GM12878 (cell line): ENCODE data around the gene ATXN7L3B. TPM values are rescaled to one million over a fixed set of nuclear protein-coding genes. Genes with fewer than 3 reads are reported as not detected.

Experiments
- BMI1 ChIP-seq: fragments of 450-650 bp; IDR thresholded peaks from 2 replicates; pipeline ENCODE4 v1.6.1; 2016; ENCODE audit warnings: mild to moderate bottlenecking, moderate library complexity, borderline replicate concordance
- CREM ChIP-seq: IDR thresholded peaks from 2 replicates; pipeline ENCODE4 v1.6.1; 2014; ENCODE audit warnings: antibody characterized with exemption, low read depth
- CUX1 ChIP-seq: IDR thresholded peaks from 2 replicates; pipeline ENCODE4 v1.6.1; 2012; ENCODE audit warnings: improper control_type of control experiment, low read depth, low read length; ENCODE audit not compliant: insufficient replicate concordance
- MTA3 ChIP-seq: IDR thresholded peaks from 2 replicates; pipeline ENCODE4 v1.6.1; 2012; ENCODE audit warnings: low read length, inconsistent platforms, borderline replicate concordance
- PAX8 ChIP-seq: fragments of 450-650 bp; IDR thresholded peaks from 2 replicates; pipeline ENCODE4 v1.6.1; 2017; ENCODE audit warnings: mild to moderate bottlenecking, moderate library complexity
- POLR2AphosphoS5 ChIP-seq: IDR thresholded peaks from 2 replicates; pipeline ENCODE4 v1.6.1; 2011; ENCODE audit warnings: mild to moderate bottlenecking, low read length, inconsistent platforms
- PRDM15 ChIP-seq: fragments of 450-650 bp; formaldehyde crosslinking; IDR thresholded peaks from 2 replicates; pipeline ENCODE4 v1.4.0; 2020; ENCODE audit warnings: mild to moderate bottlenecking, moderate library complexity
- RELB ChIP-seq: fragments of 450-650 bp; IDR thresholded peaks from 2 replicates; pipeline ENCODE4 v1.6.1; 2017; ENCODE audit warnings: low read depth, mild to moderate bottlenecking, moderate library complexity
- SKIL ChIP-seq: fragments of 450-650 bp; IDR thresholded peaks from 2 replicates; pipeline ENCODE4 v1.6.1; 2017; ENCODE audit warnings: mild to moderate bottlenecking, low read depth, inconsistent platforms; ENCODE audit not compliant: poor library complexity, severe bottlenecking
- SMAD1 ChIP-seq: fragments of 450-650 bp; IDR thresholded peaks from 2 replicates; pipeline ENCODE4 v1.6.1; 2018; ENCODE audit warnings: mild to moderate bottlenecking, low read depth; ENCODE audit not compliant: partially characterized antibody
- USF1 ChIP-seq: IDR thresholded peaks from 2 replicates; pipeline ENCODE4 v1.6.1; 2011; ENCODE audit warnings: borderline replicate concordance, low read depth, mild to moderate bottlenecking, moderate library complexity, mixed read lengths, low read length; ENCODE audit not compliant: insufficient read depth; ENCODE audit errors: extremely low read length
- ZNF384 ChIP-seq: IDR thresholded peaks from 2 replicates; pipeline ENCODE4 v1.6.1; 2012; ENCODE audit warnings: low read depth, mild to moderate bottlenecking, low read length, improper control_type of control experiment, borderline replicate concordance
- polyA plus RNA-seq, 11 experiments: library from polyadenylated mRNA; depleted of rRNA in 4 of 11; unstranded in 6 of 11; stranded (reverse) in 5 of 11; fragments of >200 nt; fragmentation: Nextera tagmentation in 4 of 11; fragmentation: Illumina TruSeq in 1 of 11; extraction: Ambion mirVana in 4 of 11; extraction: Trizol in 1 of 11; gene quantifications; 1 replicate in 1 of 11; 2 replicates in 10 of 11; pipeline versions ENCODE4 v1.2.1 to v1.2.3, GENCODE V29; 2011 to 2016; ENCODE audit warnings: inconsistent platforms in 2 of 11, missing spikeins in 2 of 11, low read depth in 1 of 11
- total RNA-seq, 4 experiments: library from RNA; depleted of rRNA in 3 of 4; stranded (reverse); fragments of >200 nt in 3 of 4; fragmentation: Illumina TruSeq in 1 of 4; extraction: Trizol in 1 of 4; gene quantifications; 2 replicates each; pipeline versions ENCODE4 v1.2.1 to v1.2.3, GENCODE V29; 2013 to 2021

The ATXN7L3B gene
- total and polyA plus RNA-seq, 10 of the 15 experiments (the other 5 are each of a cell fraction or from before 2014, with no cell fraction given), result 6.3 to 36.1 (median 21.7) TPM

GRCh38 chr12:74488134-74488533 lies 49.5 kb upstream of the ATXN7L3B start (continued):
- peak; percentile 76 for TF ChIP-seq RELB
- TF ChIP-seq SMAD1, result no peak
- no peak for TF ChIP-seq PRDM15 (CRISPR knock-in tag)
- TF ChIP-seq CREM, result no peak
- peak; percentile 37; the same call in 1 of the 2 replicates for TF ChIP-seq ZNF384
- no peak for TF ChIP-seq CUX1
- no peak for TF ChIP-seq MTA3
- TF ChIP-seq POLR2AphosphoS5, result no peak
- no peak for TF ChIP-seq SKIL
- TF ChIP-seq BMI1, result no peak
- TF ChIP-seq PAX8, result no peak
- no peak for TF ChIP-seq USF1
